Mucosa of stomach (tissue), 1 donor: ENCODE data around the gene MAFG.

Source experiments
- H3K27me3 ChIP-seq: one replicate; pipeline ENCODE4 v1.7.0; 2013; ENCODE audit warnings: mild to moderate bottlenecking, low read length; ENCODE audit not compliant: control insufficient read depth, insufficient read depth
- H3K36me3 ChIP-seq: one replicate; pipeline ENCODE4 v1.7.0; 2013; ENCODE audit warnings: low read length; ENCODE audit not compliant: control insufficient read depth, insufficient read depth
- H3K4me1 ChIP-seq: one replicate; pipeline ENCODE4 v1.7.0; 2013; ENCODE audit warnings: mild to moderate bottlenecking, low read length; ENCODE audit not compliant: control insufficient read depth, insufficient read depth
- H3K4me3 ChIP-seq: one replicate; pipeline ENCODE4 v1.7.0; 2013; ENCODE audit warnings: low read length
- H3K9ac ChIP-seq: one replicate; pipeline ENCODE4 v1.7.0; 2013; ENCODE audit warnings: mild to moderate bottlenecking, low read length, moderate library complexity
- H3K9me3 ChIP-seq: one replicate; pipeline ENCODE4 v1.7.0; 2013; ENCODE audit warnings: mild to moderate bottlenecking, low read length, moderate library complexity; ENCODE audit not compliant: control insufficient read depth
- donor health status: Pancreatic carcinoma.

The MAFG gene

DNA sequence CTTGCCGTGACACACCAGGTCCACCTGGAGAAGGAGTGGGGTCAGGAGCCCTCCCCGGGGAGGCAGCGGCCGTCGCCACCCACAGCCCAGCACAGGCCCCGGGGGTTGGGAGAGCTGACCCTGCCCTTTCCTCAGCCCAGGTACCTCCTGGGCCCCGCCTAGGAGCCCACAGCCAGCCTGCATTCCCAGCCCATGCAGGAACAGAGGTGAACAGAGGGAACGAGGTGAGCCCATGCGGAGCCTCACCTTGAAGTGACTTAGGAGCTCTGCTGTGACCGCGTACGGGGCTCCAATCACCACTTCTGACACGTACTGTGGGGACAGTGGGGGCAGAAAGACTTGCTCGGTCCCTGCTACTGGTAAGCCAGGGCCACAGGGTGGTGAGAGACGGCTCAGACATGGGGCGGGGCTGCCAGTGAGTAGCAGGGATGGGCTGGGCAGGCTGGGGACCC lies 22.1 kb downstream of the MAFG start:
- Histone ChIP-seq H3K9ac (no peak overlapping the region), H3K4me1 (peaks cover 29% of the 10 kb centered on the region), H3K9me3 (no peaks in the 10 kb centered on the region), H3K27me3 (peaks cover 10% of the 10 kb centered on the region), H3K36me3 (peaks cover 3% of the 10 kb centered on the region), H3K4me3 (no peak overlapping the region)

DNA sequence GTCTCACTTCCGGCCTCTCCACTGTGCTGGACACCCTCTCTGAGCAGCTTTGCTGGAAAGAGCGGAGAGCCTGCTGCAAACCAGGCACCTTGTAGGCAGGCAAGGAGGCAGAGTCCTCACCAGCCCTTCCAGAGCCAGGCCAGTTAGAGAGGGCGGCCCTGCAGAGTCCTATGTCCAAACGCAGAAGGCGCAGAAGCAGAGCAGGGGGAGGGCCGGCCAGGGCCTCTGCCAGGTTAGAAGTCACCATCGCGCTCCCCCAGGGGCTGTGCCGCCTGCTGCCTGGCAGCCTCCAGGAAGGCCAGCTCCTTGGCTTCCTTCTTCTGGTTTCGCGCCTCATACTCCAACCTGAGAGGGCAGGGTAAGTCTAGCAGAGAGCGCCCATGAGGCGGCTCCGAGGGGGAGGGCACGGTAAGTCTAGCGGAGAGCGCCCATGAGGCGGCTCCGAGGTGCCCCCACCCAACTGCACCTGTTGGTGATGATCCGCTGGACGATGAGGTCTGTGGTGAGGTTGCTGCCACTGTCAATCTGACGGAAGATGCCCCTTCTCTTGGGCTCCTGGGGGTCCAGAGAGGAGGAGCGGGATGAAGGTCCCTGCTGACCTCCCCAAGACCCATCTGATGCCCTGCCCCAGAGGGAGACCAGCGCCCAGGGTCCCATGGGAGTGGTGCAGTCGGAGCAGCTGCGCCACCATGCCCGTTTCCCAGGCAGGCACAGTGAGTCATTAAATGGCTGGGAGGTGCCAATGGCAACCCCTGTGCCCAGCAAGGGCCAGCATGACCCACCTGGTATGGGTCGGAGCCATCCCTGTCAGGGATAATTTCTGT lies 22.7 kb downstream of the MAFG start:
- Histone ChIP-seq H3K4me3 (no peak overlapping the region), H3K36me3 (peaks cover 3% of the 10 kb centered on the region), H3K27me3 (peaks cover 10% of the 10 kb centered on the region), H3K4me1 (peaks cover 23% of the 10 kb centered on the region), H3K9ac (no peak overlapping the region), H3K9me3 (no peaks in the 10 kb centered on the region)

DNA sequence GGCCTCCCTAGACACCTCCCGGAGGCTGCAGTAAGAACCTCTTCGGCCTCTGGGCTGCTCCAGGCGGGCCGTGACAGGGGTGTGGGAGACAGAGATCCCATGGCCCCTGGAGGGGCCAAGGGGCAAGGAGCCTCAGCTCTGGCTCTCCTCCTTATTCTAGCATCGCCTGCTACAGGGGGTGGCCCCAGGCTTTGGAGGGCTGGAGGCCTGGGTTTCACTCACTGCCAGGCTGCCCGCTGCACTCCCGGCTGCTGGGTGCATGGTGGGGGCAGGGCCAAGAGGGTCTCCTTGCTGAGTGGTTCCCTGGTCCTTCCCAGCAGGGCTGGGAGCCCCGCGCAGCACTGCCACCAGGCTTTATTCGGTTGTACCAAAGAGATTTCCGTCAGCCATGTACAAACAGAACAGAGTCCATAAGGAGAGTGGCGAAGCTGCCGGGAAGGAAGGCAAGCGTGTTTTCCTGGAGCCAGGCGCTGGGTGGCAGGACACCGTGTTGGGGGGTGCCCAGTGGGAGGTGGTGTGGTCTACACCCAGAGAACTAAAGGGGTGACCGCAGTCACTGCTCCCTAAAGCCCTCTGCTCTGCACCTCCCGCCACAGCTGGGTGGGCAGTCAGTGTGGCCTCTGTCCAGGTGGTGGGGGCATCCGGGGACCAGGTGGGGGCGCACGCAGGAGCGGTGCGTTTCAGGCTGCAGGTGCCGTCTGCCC lies 23.5 kb downstream of the MAFG start:
- Histone ChIP-seq H3K9ac (no peak overlapping the region), H3K9me3 (no peaks in the 10 kb centered on the region), H3K27me3 (peaks cover 10% of the 10 kb centered on the region), H3K4me1 (peaks cover 16% of the 10 kb centered on the region), H3K36me3 (peaks cover 3% of the 10 kb centered on the region), H3K4me3 (no peak overlapping the region)

DNA sequence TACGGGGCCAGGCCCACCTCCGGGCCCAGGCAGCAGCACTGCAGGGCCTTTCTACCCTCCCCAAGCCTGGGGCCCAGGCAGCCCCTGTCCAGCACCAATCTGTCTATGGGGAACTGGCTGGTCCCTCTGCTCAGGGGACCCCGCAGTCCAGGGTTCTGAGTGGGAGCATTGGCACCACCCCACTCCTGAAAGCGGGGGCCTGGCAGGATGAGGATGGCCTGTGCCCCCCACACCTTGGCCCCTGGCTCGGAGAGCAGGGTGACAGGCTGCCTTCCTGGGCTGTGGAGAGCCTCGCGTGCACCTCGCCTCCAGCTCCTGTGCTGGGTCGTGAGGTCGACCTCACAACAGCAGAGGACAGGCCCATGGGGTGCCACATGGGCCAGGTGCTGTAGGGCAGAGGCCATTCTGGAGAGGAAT lies 24.1 kb downstream of the MAFG start:
- Histone ChIP-seq H3K4me3 (no peak overlapping the region), H3K27me3 (peaks cover 10% of the 10 kb centered on the region), H3K9me3 (no peaks in the 10 kb centered on the region), H3K9ac (no peak overlapping the region), H3K4me1 (peaks cover 16% of the 10 kb centered on the region), H3K36me3 (peaks cover 3% of the 10 kb centered on the region)

GRCh38 chr17:81902653-81903414 lies 24.7 kb downstream of the MAFG start:
- peaks cover 10% of the 10 kb centered on the region for H3K27me3 ChIP-seq
- H3K9me3 ChIP-seq = no peaks in the 10 kb centered on the region
- no peak overlapping the region for H3K9ac ChIP-seq
- H3K4me1 ChIP-seq = peaks cover 16% of the 10 kb centered on the region
- H3K36me3 ChIP-seq = peaks cover 3% of the 10 kb centered on the region
- H3K4me3 ChIP-seq = no peak overlapping the region

GRCh38 chr17:81902023-81902652 lies 25.4 kb downstream of the MAFG start, which contains the start of gene NPB:
Gene NPB, plus strand, starts transcription at chr17:81902238. Its CDS starts 40 bp downstream, at chr17:81902278.
- no peaks in the 10 kb centered on the region for H3K36me3 ChIP-seq
- H3K27me3 ChIP-seq = peaks cover 10% of the 10 kb centered on the region
- peaks cover 16% of the 10 kb centered on the region for H3K4me1 ChIP-seq
- H3K9me3 ChIP-seq = no peaks in the 10 kb centered on the region
- H3K4me3 ChIP-seq = no peak within 1 kb of the TSS
- H3K9ac ChIP-seq = no peak within 1 kb of the TSS

GRCh38 chr17:81901167-81902022 lies 26.1 kb downstream of the MAFG start:
- Histone ChIP-seq H3K9me3 (no peaks in the 10 kb centered on the region), H3K27me3 (peaks cover 10% of the 10 kb centered on the region), H3K9ac (no peak overlapping the region), H3K4me1 (peaks cover 16% of the 10 kb centered on the region), H3K36me3 (no peaks in the 10 kb centered on the region), H3K4me3 (no peak overlapping the region)

DNA sequence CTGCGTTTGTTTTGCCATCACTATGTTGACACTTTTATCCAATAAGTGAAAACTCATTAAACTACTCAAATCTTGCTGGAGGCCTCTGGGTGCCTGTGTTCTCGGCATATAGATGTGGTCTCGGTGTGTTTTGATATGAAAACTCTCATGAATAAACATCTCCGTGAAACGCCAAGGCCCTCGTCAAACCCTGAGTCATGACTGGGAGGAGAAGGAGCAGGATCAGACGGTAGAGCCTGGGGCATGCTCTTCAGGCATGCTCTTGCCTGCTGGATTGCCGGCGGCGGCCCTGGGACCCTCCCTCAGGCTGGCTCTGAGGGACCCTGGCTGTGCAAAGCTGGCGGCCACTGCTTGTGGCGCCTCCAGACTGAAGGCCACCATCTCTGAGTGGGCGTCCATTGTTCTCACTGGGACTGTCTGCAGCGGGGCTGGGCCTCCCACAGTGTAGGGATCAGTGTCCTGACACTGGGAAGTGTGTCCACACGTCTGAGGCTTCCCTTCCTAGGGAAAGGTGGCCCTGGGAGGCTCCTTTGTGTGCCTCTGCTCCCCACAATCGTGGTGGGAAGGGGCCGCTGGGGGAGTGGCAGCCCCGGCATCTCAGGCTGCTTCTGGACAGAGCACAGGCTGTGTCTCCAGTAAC lies 27.2 kb downstream of the MAFG start:
- H3K4me3 ChIP-seq = no peak overlapping the region
- H3K4me1 ChIP-seq = peaks cover 16% of the 10 kb centered on the region
- H3K9ac ChIP-seq = no peak overlapping the region
- H3K27me3 ChIP-seq = peaks cover 10% of the 10 kb centered on the region
- H3K36me3 ChIP-seq = no peaks in the 10 kb centered on the region
- H3K9me3 ChIP-seq = no peaks in the 10 kb centered on the region

DNA sequence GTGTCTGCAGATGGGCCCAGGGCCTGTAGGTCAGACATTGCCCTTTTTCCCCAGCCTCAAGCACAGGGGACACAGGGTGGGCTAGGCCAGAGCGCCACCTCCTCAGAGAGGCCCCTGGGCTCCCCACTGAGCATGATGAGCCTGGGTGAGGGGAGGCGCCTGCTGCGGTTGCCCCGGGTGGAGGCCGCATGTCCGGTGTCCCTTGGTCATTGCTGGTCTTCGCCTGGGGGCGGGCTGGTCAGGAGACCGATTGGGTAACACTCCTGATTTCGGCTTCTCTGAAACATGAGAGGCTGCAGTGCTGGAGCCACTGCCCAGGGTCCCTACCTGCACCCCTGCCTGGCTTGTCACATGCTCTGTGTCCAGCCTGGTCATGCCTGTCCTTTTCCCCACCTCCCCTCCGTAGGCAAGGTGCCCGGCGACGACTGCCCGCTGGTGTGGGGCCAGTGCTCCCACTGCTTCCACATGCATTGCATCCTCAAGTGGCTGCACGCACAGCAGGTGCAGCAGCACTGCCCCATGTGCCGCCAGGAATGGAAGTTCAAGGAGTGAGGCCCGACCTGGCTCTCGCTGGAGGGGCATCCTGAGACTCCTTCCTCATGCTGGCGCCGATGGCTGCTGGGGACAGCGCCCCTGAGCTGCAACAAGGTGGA lies 27.9 kb downstream of the MAFG start:
- peaks cover 10% of the 10 kb centered on the region for H3K27me3 ChIP-seq
- peaks cover 16% of the 10 kb centered on the region for H3K4me1 ChIP-seq
- no peak overlapping the region for H3K9ac ChIP-seq
- H3K9me3 ChIP-seq = no peaks in the 10 kb centered on the region
- H3K36me3 ChIP-seq = no peaks in the 10 kb centered on the region
- H3K4me3 ChIP-seq = no peak overlapping the region

DNA sequence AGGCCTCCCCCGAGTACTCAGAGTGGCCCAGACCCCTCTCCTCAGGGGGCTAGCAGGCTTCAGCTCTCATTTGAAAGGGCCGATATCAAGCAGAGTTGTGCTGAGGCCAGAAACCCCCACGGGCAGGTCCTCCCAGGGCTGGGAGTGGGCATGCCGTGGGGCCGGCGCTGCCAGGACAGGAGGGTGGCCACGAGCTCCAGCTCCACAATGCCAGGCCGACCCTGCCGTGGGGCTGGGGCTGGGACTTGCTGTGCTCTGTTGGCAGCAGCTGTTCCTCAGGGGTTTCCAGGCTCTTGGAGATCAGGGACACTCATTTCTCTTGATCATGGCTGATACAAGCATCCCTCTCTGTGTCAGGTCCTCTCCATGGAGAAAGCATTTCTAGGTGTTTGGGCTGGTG lies 28.6 kb downstream of the MAFG start:
- Histone ChIP-seq H3K9ac (no peak overlapping the region), H3K36me3 (no peaks in the 10 kb centered on the region), H3K4me1 (peaks cover 16% of the 10 kb centered on the region), H3K27me3 (peaks cover 10% of the 10 kb centered on the region), H3K4me3 (no peak overlapping the region), H3K9me3 (no peaks in the 10 kb centered on the region)
